HS-5 (cell line): ENCODE data around the gene PPP2R5B.

Experiments used
- DNase-seq: peaks from one replicate; pipeline ENCODE4 v3.0.0-alpha.2; 2012; ENCODE audit warnings: low read depth

Gene PPP2R5B

GRCh38 chr11:64930340-64930739 lies 5.9 kb downstream of the PPP2R5B start:
- no peak for DNase-seq

- DNase-seq: no peak
Measured at GRCh38 chr11:64931290-64931689, 6.8 kb downstream of the PPP2R5B start.

- DNase-seq: no peak
Measured at GRCh38 chr11:64932324-64932723, 7.8 kb downstream of the PPP2R5B start.

GRCh38 chr11:64933213-64933934 lies 8.9 kb downstream of the PPP2R5B start:
- DNase-seq: no peak

GRCh38 chr11:64933935-64934681 lies 9.6 kb downstream of the PPP2R5B start:
- DNase-seq: no peak

GRCh38 chr11:64934682-64935358 lies 10.3 kb downstream of the PPP2R5B start:
- DNase-seq: no peak

- no peak for DNase-seq
Measured at GRCh38 chr11:64935359-64936081, 11.0 kb downstream of the PPP2R5B start, which contains the start of gene GPHA2. TSS of gene GPHA2 (minus strand) at chr11:64935893. CDS start at chr11:64935460, 433 bp downstream.

GRCh38 chr11:64936539-64936938 lies 12.1 kb downstream of the PPP2R5B start:
- DNase-seq: no peak

GRCh38 chr11:64947208-64947814 lies 22.8 kb downstream of the PPP2R5B start:
- no peak for DNase-seq

GRCh38 chr11:64951529-64951928 lies 27.0 kb downstream of the PPP2R5B start:
- DNase-seq: no peak

GRCh38 chr11:64954201-64954600 lies 29.7 kb downstream of the PPP2R5B start:
- no peak for DNase-seq

- no peak for DNase-seq
Measured at GRCh38 chr11:64959498-64959897, 35.0 kb downstream of the PPP2R5B start.

GRCh38 chr11:64960719-64961118 lies 36.2 kb downstream of the PPP2R5B start:
- no peak for DNase-seq

- DNase-seq: no peak
Measured at GRCh38 chr11:64963072-64963631, 38.7 kb downstream of the PPP2R5B start.

GRCh38 chr11:64967375-64967774 lies 42.9 kb downstream of the PPP2R5B start:
- no peak for DNase-seq

- peak; percentile 82 for DNase-seq
Measured at GRCh38 chr11:64969209-64969608, 44.7 kb downstream of the PPP2R5B start.

- no peak for DNase-seq
Measured at GRCh38 chr11:64970731-64971151, 46.3 kb downstream of the PPP2R5B start.

- DNase-seq: no peak
Measured at GRCh38 chr11:64971421-64972233, 47.1 kb downstream of the PPP2R5B start, which contains the start of gene MAJIN. TSS of gene MAJIN (minus strand) at chr11:64972108. CDS start at chr11:64959405, 12,703 bp downstream.

GRCh38 chr11:64974124-64974523 lies 49.6 kb downstream of the PPP2R5B start:
- no peak for DNase-seq

- no peak for DNase-seq
Measured at GRCh38 chr11:64976651-64977050, 52.2 kb downstream of the PPP2R5B start.
